Measurements from ENCODE around the gene LRRC25. TPM values are rescaled to one million over a fixed set of nuclear protein-coding genes. Genes with fewer than 3 reads are reported as not detected.
"Not testable (repeated sequence)": the region's sequence is repeated elsewhere in the genome, so short reads cannot be mapped to it uniquely, and the experiment has no call there.

Gene LRRC25
- total and polyA plus RNA-seq, 8 donors = 0.98 to 11.2 (median 2.7) TPM; not detected in 2

- H3K27me3 ChIP-seq = no peaks in the 10 kb centered on the region
- intact Hi-C loops (cut with DNase I; ENCODE audit: low total_unique reads) = no loop called here
- TF ChIP-seq EP300 (IDR thresholded peaks at IDR 0.05) = no peak
- no peak for TF ChIP-seq CTCF (IDR thresholded peaks at IDR 0.05)
- peak; percentile 46 to 86 (median 65) for TF ChIP-seq POLR2AphosphoS5 (IDR thresholded peaks at IDR 0.05)
- H3K4me1 ChIP-seq = peaks cover 18 to 48% (median 29%) of the 10 kb centered on the region in 4 donors
- WGBS, 5 donors = 6 to 24% (median 11%) methylated on average over 13 to 15 of the region's 15 CpGs
- peaks cover 7 to 61% (median 47%) of the 10 kb centered on the region in 4 donors for H3K36me3 ChIP-seq
- H3K9me3 ChIP-seq = no peaks in the 10 kb centered on the region
- DNase-seq = peak; percentile 92 to 96
- H3K27ac ChIP-seq = peak overlapping the region; percentile 79 to 90 (median 87)
- H3K4me3 ChIP-seq = peak overlapping the region in 1 of 4 donors; percentile 3
Measured at GRCh38 chr19:18364826-18365528, 32.4 kb downstream of the LRRC25 start.

- H3K36me3 ChIP-seq = peaks cover 10 to 63% (median 50%) of the 10 kb centered on the region in 4 donors
- H3K27me3 ChIP-seq; H3K9me3 ChIP-seq; intact Hi-C loops (cut with DNase I; ENCODE audit: low total_unique reads); DNase-seq: not testable (repeated sequence)
- H3K4me3 ChIP-seq = peak overlapping the region in 1 of 4 donors; percentile 3
- WGBS, 5 donors = 36 to 46% (median 41%) methylated on average over 11 of the region's 11 CpGs
- H3K4me1 ChIP-seq = peaks cover 18 to 48% (median 29%) of the 10 kb centered on the region in 4 donors
- H3K27ac ChIP-seq = peak overlapping the region; percentile 79 to 90 (median 87)
Measured at GRCh38 chr19:18364277-18364825, 33.1 kb downstream of the LRRC25 start.

- 70 to 89% (median 86%) methylated on average over 6 of the region's 6 CpGs for WGBS, 5 donors
- Histone ChIP-seq H3K27ac (peak overlapping the region in 4 of 5 donors; percentile 79 to 90 (median 88)), H3K36me3 (peaks cover 12 to 63% (median 56%) of the 10 kb centered on the region in 4 donors), H3K4me1 (peaks cover 18 to 44% (median 28%) of the 10 kb centered on the region in 4 donors), H3K4me3 (no peak overlapping the region), H3K9me3 (no peaks in the 10 kb centered on the region), H3K27me3 (no peaks in the 10 kb centered on the region)
- TF ChIP-seq CTCF (IDR thresholded peaks at IDR 0.05) = no peak
- no peak for TF ChIP-seq EP300 (IDR thresholded peaks at IDR 0.05)
- no peak for TF ChIP-seq POLR2AphosphoS5 (IDR thresholded peaks at IDR 0.05)
- no peak for TF ChIP-seq POLR2A (IDR thresholded peaks at IDR 0.05)
- intact Hi-C loops (cut with DNase I; ENCODE audit: low total_unique reads) = no loop called here
- DNase-seq = no peak
Measured at GRCh38 chr19:18363787-18364186, 33.6 kb downstream of the LRRC25 start.

GRCh38 chr19:18362934-18363542 lies 34.4 kb downstream of the LRRC25 start:
- 88 to 93% (median 91%) methylated on average over 16 to 17 of the region's 17 CpGs for WGBS, 5 donors
- Histone ChIP-seq H3K4me1 (peaks cover 18 to 36% (median 24%) of the 10 kb centered on the region in 4 donors), H3K9me3 (no peaks in the 10 kb centered on the region), H3K27me3 (no peaks in the 10 kb centered on the region), H3K4me3 (no peak overlapping the region), H3K27ac (peak overlapping the region in 4 of 5 donors; percentile 23 to 90 (median 88)), H3K36me3 (peaks cover 19 to 68% (median 63%) of the 10 kb centered on the region in 4 donors)
- intact Hi-C loops (cut with DNase I; ENCODE audit: low total_unique reads) = no loop called here
- TF ChIP-seq CTCF (IDR thresholded peaks at IDR 0.05) (no peak), POLR2AphosphoS5 (IDR thresholded peaks at IDR 0.05) (no peak), POLR2A (IDR thresholded peaks at IDR 0.05) (no peak), EP300 (IDR thresholded peaks at IDR 0.05) (no peak)
- DNase-seq = no peak
